WERI-Rb-1 (cell line): ENCODE measurements around the gene NOXO1.

Experiments used
- DNase-seq: peaks from one replicate; pipeline ENCODE4 v3.0.0-alpha.2; 2020
- H3K27ac ChIP-seq: fragments of 250-450 bp; sonication (Bioruptor Pico); 2 replicates; pipeline ENCODE4 v1.5.1; 2020; ENCODE audit warnings: mild to moderate bottlenecking, moderate library complexity
- H3K27me3 ChIP-seq: fragments of 250-450 bp; sonication (Bioruptor Pico); 2 replicates; pipeline ENCODE4 v1.5.1; 2021; ENCODE audit warnings: mild to moderate bottlenecking, low read depth, moderate library complexity; ENCODE audit not compliant: insufficient read depth, severe bottlenecking
- H3K36me3 ChIP-seq: fragments of 250-450 bp; sonication (Bioruptor Pico); 2 replicates; pipeline ENCODE4 v1.5.1; 2020; ENCODE audit warnings: mild to moderate bottlenecking, moderate library complexity
- H3K4me3 ChIP-seq: 2 replicates; pipeline ENCODE4 v1.5.1; 2011; ENCODE audit warnings: low read depth, mild to moderate bottlenecking, control low read depth, low read length
- H3K9me3 ChIP-seq: fragments of 250-450 bp; sonication (Bioruptor Pico); 2 replicates; pipeline ENCODE4 v1.5.1; 2021; ENCODE audit warnings: mild to moderate bottlenecking, moderate library complexity; ENCODE audit not compliant: severe bottlenecking
- CTCF ChIP-seq: IDR thresholded peaks from 2 replicates; pipeline ENCODE4 v1.5.1; 2011; ENCODE audit warnings: low read depth, mild to moderate bottlenecking, control low read depth, inconsistent platforms, low read length

The NOXO1 gene

GRCh38 chr16:2004795-2005517 lies 23.7 kb upstream of the NOXO1 start:
- Histone ChIP-seq H3K27me3 (no peaks in the 10 kb centered on the region), H3K9me3 (no peaks in the 10 kb centered on the region), H3K36me3 (peaks cover 74% of the 10 kb centered on the region), H3K4me3 (no peak overlapping the region), H3K27ac (peak overlapping the region; percentile 80)
- no peak for DNase-seq
- no peak for TF ChIP-seq CTCF

GRCh38 chr16:2003827-2004641 lies 22.8 kb upstream of the NOXO1 start:
- Histone ChIP-seq H3K36me3 (peaks cover 83% of the 10 kb centered on the region), H3K27me3 (no peaks in the 10 kb centered on the region), H3K9me3 (no peaks in the 10 kb centered on the region), H3K4me3 (0 out of 2 replicates have a peak overlapping the region, but pooled peaks have one; percentile 6), H3K27ac (peak overlapping the region; percentile 80)
- peak; percentile 97 for TF ChIP-seq CTCF
- peak; percentile 98 for DNase-seq

GRCh38 chr16:2003231-2003826 lies 22.1 kb upstream of the NOXO1 start:
- Histone ChIP-seq H3K9me3 (no peaks in the 10 kb centered on the region), H3K36me3 (peaks cover 82% of the 10 kb centered on the region), H3K4me3 (no peak overlapping the region), H3K27ac (peak overlapping the region; percentile 60), H3K27me3 (no peaks in the 10 kb centered on the region)
- TF ChIP-seq CTCF, result no peak
- DNase-seq, result no peak

GRCh38 chr16:2002406-2003230 lies 21.3 kb upstream of the NOXO1 start:
- DNase-seq, result no peak
- peaks cover 76% of the 10 kb centered on the region for H3K36me3 ChIP-seq
- no peaks in the 10 kb centered on the region for H3K9me3 ChIP-seq
- no peaks in the 10 kb centered on the region for H3K27me3 ChIP-seq
- H3K27ac ChIP-seq, result peak overlapping the region; percentile 60
- TF ChIP-seq CTCF, result no peak
- H3K4me3 ChIP-seq, result no peak overlapping the region

- H3K9me3 ChIP-seq, result no peaks in the 10 kb centered on the region
- no peaks in the 10 kb centered on the region for H3K27me3 ChIP-seq
- no peak overlapping the region for H3K27ac ChIP-seq
- H3K4me3 ChIP-seq, result no peak overlapping the region
- TF ChIP-seq CTCF, result no peak
- no peak for DNase-seq
- H3K36me3 ChIP-seq, result peaks cover 80% of the 10 kb centered on the region
Measured at GRCh38 chr16:2001456-2002355, 20.4 kb upstream of the NOXO1 start.
